Stimulated activated naive B cell treated with anti-CD40 and anti-IgM and Interleukin-4, amounts not matched to agents 10 μg/mL and 1 μg/mL and 100 μg/mL, for 72 hours (primary cell): ENCODE results near the gene PPY.
"Not testable (repeated sequence)": the region's sequence is repeated elsewhere in the genome, so short reads cannot be mapped to it uniquely, and the experiment has no call there.

Experiments used
- ATAC-seq, 2 donors: fragments of 150-1000 bp; cut with Tn5 transposase; replicated peaks; 2 replicates each; pipeline ENCODE4 v1.10.0; 2021; ENCODE audit warnings: moderate library complexity in 1 of 2
- DNase-seq: peaks from one replicate; pipeline ENCODE4 v3.0.0; 2021
- H3K27ac Mint-ChIP-seq: one replicate; pipeline ENCODE4 v1.8.0; 2022; ENCODE audit warnings: mild to moderate bottlenecking, mixed read lengths
- H3K27me3 Mint-ChIP-seq, 2 donors: one replicate each; pipeline ENCODE4 v1.8.0; 2022; ENCODE audit warnings: mixed read lengths in 2 of 2
- H3K36me3 Mint-ChIP-seq, 2 donors: one replicate each; pipeline ENCODE4 v1.8.0; 2022; ENCODE audit warnings: mixed read lengths in 2 of 2, mild to moderate bottlenecking in 1 of 2
- H3K4me1 Mint-ChIP-seq, 2 donors: one replicate each; pipeline ENCODE4 v1.8.0; 2022; ENCODE audit warnings: mixed read lengths in 2 of 2, mild to moderate bottlenecking in 1 of 2
- H3K4me3 Mint-ChIP-seq, 2 donors: one replicate each; pipeline ENCODE4 v1.8.0; 2022; ENCODE audit warnings: mild to moderate bottlenecking in 2 of 2, mixed read lengths in 2 of 2, moderate library complexity in 1 of 2
- H3K9me3 Mint-ChIP-seq, 2 donors: one replicate each; pipeline ENCODE4 v1.8.0; 2022; ENCODE audit warnings: mixed read lengths in 2 of 2, mild to moderate bottlenecking in 1 of 2

The PPY gene

GRCh38 chr17:43952351-43952723, 10.1 kb upstream of the PPY start:
- Mint-ChIP-seq H3K27me3 (peaks cover 64 to 88% of the 10 kb centered on the region in 2 donors), H3K4me3 (no peak overlapping the region), H3K36me3 (peaks cover 0 to 5% of the 10 kb centered on the region in 2 donors), H3K4me1 (peaks cover 8 to 11% of the 10 kb centered on the region in 2 donors), H3K27ac (no peak overlapping the region), H3K9me3 (no peaks in the 10 kb centered on the region)
- DNase-seq (no peak), ATAC-seq (no peak)

DNA sequence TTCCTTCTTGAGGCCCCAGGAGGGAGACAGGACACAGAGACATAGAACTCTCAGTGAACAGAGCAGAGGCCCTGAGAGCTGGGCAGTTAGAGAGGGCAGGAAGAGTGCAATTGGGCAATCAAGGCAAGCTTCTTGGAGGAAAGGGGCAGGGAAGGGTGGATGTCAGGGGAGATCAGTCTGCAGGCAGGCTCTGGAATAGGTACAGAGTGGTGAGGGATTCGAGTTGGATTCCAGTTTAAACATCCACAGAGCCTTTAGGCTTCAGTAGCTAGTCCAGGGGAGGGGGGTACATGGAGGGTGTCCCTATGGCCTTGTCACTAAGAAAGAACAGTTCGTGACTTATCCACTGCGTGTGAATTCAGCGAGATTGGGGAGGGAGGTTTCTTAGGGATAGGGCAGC, 9.5 kb upstream of the PPY start:
- peaks cover 0 to 5% of the 10 kb centered on the region in 2 donors for H3K36me3 Mint-ChIP-seq
- no peak for DNase-seq
- peaks cover 8 to 11% of the 10 kb centered on the region in 2 donors for H3K4me1 Mint-ChIP-seq
- peaks cover 64 to 86% of the 10 kb centered on the region in 2 donors for H3K27me3 Mint-ChIP-seq
- no peaks in the 10 kb centered on the region for H3K9me3 Mint-ChIP-seq
- ATAC-seq, result no peak
- no peak overlapping the region for H3K4me3 Mint-ChIP-seq
- H3K27ac Mint-ChIP-seq, result no peak overlapping the region

DNA sequence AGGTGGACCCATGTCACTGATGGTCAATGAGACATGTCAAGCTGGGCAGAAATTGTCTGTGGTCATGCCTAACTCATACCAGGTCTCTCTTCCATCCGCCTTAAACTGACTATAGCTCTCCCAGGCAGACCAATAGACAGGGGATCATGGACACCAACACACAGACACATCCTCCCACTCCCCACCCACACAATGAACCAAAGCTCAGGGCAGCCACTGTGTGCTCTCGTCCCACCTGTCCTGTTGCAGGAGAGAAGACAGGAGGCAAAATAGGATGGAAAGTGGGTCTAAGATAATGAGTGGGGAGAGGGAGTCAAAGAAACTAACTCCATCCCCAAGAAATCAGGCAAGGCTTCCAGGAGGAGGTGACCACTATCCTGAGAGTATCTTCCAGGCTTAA, 8.3 kb upstream of the PPY start:
- H3K4me3 Mint-ChIP-seq, result no peak overlapping the region
- no peak for ATAC-seq
- peaks cover 10 to 11% of the 10 kb centered on the region in 2 donors for H3K4me1 Mint-ChIP-seq
- DNase-seq, result no peak
- peaks cover 65 to 82% of the 10 kb centered on the region in 2 donors for H3K27me3 Mint-ChIP-seq
- H3K27ac Mint-ChIP-seq, result no peak overlapping the region
- peaks cover 0 to 5% of the 10 kb centered on the region in 2 donors for H3K36me3 Mint-ChIP-seq
- H3K9me3 Mint-ChIP-seq, result no peaks in the 10 kb centered on the region

- DNase-seq (no peak), ATAC-seq (peak in 1 of 2 donors; percentile 36)
- Mint-ChIP-seq H3K36me3 (peaks cover 0 to 5% of the 10 kb centered on the region in 2 donors), H3K9me3 (no peaks in the 10 kb centered on the region), H3K27me3 (peaks cover 68 to 80% of the 10 kb centered on the region in 2 donors), H3K27ac (no peak overlapping the region), H3K4me3 (no peak overlapping the region), H3K4me1 (peaks cover 10 to 11% of the 10 kb centered on the region in 2 donors)
These were observed 7.5 kb upstream of the PPY start for GRCh38 chr17:43949781-43950180.

DNA sequence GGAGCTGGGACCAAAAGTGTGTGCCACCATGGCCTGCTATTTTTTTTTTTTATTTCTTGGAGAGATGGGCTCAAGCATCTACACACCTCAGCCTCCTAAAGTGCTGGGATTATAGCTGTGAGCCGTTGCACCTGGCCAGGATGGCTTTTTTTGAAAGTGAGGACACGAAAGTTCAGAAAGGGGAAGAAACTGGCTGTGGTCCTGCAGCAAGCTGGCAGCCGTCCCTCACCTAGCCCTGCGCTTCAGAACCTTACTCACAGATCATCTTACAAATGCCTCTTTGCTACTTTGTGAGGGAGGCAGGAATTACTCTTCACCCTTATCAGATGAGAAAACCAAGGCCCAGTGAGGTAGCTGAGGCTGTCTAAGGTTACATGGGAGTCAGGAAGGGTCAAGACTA, 4.5 kb upstream of the PPY start:
- no peak for DNase-seq
- no peak for ATAC-seq
- Mint-ChIP-seq H3K36me3 (no peaks in the 10 kb centered on the region), H3K9me3 (no peaks in the 10 kb centered on the region), H3K27ac (no peak overlapping the region), H3K4me3 (no peak overlapping the region), H3K4me1 (peaks cover 0 to 5% of the 10 kb centered on the region in 2 donors), H3K27me3 (peaks cover 43 to 54% of the 10 kb centered on the region in 2 donors)

DNA sequence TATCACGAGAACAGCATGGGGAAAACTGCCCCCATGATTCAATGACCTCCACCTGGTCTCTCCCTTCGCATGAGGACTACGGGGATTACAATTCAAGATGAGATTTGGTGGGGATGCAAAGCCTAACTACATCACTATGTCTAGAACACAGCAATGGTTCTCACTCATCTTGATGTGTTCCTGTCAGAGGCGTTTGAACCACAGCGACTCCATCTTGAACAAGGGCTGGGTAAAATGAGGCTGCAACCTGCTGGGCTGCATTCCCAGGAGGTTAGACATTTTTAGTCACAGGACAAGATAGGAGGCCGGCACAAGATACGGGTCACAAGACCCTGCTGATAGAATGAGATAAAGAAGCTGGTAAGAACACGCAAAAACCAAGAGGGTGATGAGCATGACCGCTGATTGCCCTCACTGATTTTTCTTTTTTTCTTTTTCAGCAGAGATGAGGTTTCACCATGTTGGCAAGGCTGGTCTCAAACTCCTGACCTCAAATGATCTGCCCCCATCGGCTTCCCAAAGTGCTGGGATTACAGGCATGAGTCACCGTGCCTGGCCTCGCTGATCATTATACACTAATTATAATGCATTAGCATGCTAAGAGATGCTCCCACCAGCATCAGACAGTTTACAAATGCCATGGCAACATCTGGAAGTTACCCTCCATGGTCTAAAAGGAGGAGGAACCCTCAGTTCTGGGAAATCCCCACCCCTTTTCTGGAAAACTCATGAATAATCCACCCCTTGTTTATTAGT, 3.0 kb upstream of the PPY start:
- DNase-seq, result no peak

GRCh38 chr17:43940630-43941029, 1.6 kb downstream of the PPY start:
- Mint-ChIP-seq H3K36me3 (no peaks in the 10 kb centered on the region), H3K27ac (no peak overlapping the region), H3K4me1 (peaks cover 6 to 12% of the 10 kb centered on the region in 2 donors), H3K4me3 (no peak overlapping the region), H3K9me3 (no peaks in the 10 kb centered on the region), H3K27me3 (peaks cover 37 to 47% of the 10 kb centered on the region in 2 donors)
- ATAC-seq (peak in 1 of 2 donors; percentile 29), DNase-seq (no peak)

More for the DNA sequence above, 3.0 kb upstream of the PPY start:
- H3K27ac Mint-ChIP-seq, result no peak overlapping the region
- peaks cover 37 to 47% of the 10 kb centered on the region in 2 donors for H3K27me3 Mint-ChIP-seq
- H3K4me3 Mint-ChIP-seq, result no peak overlapping the region
- H3K9me3 Mint-ChIP-seq, result no peaks in the 10 kb centered on the region
- H3K36me3 Mint-ChIP-seq, result no peaks in the 10 kb centered on the region
- peaks cover 0 to 5% of the 10 kb centered on the region in 2 donors for H3K4me1 Mint-ChIP-seq
- ATAC-seq, result no peak

DNA sequence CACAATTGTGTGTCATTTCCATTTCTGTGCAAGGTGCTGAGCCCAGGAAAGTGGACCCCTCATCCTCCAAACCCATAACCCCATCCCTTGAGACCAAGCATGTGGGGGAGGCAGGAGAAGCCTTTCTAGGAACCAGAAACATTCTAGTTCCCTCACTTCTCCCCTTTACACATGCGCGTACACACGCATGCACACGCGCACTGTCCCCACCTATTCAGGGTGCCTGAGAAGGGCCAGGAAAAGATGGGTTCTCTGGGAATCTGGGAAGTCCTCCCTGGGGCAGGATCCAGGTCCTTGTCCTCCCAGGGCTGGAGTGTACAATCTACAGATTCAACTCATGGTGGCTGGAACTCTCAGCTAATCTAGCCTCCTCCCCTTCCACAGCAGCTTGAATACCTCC, 2.4 kb downstream of the PPY start:
- Mint-ChIP-seq H3K27ac (no peak overlapping the region), H3K4me3 (no peak overlapping the region), H3K9me3 (no peaks in the 10 kb centered on the region), H3K27me3 (peaks cover 30 to 50% of the 10 kb centered on the region in 2 donors), H3K4me1 (peaks cover 6 to 12% of the 10 kb centered on the region in 2 donors), H3K36me3 (no peaks in the 10 kb centered on the region)
- ATAC-seq (no peak), DNase-seq (no peak)

- H3K9me3 Mint-ChIP-seq, H3K4me3 Mint-ChIP-seq, ATAC-seq, H3K36me3 Mint-ChIP-seq, DNase-seq: not testable (repeated sequence)
- peaks cover 27 to 50% of the 10 kb centered on the region in 2 donors for H3K27me3 Mint-ChIP-seq
- H3K27ac Mint-ChIP-seq, result peak overlapping the region; percentile 25
- H3K4me1 Mint-ChIP-seq, result peaks cover 6 to 12% of the 10 kb centered on the region in 2 donors
These were observed 2.8 kb downstream of the PPY start for GRCh38 chr17:43939452-43939851.

DNA sequence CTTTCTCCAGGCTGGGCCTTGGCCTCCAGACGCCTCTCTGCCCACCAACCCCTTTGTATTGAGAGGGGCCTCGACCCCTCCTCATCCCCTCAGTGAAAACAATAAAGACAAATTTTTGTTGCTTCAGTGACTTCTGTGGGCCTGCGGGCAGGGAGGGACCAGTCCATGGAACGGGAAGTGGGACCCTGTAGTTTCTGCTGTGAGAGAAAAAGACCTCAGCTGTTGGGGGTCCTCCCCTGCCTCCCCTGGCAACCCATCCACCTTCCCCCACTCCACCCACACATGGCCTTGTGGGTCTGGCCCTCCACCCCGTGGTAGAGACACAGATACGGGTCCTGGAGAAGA, 3.5 kb downstream of the PPY start:
- DNase-seq, result no peak
- peaks cover 6 to 12% of the 10 kb centered on the region in 2 donors for H3K4me1 Mint-ChIP-seq
- no peak for ATAC-seq
- H3K27ac Mint-ChIP-seq, result no peak overlapping the region
- no peak overlapping the region for H3K4me3 Mint-ChIP-seq
- no peaks in the 10 kb centered on the region for H3K9me3 Mint-ChIP-seq
- H3K36me3 Mint-ChIP-seq, result no peaks in the 10 kb centered on the region
- peaks cover 27 to 51% of the 10 kb centered on the region in 2 donors for H3K27me3 Mint-ChIP-seq

- no peak overlapping the region for H3K27ac Mint-ChIP-seq
- DNase-seq, result no peak
- no peaks in the 10 kb centered on the region for H3K9me3 Mint-ChIP-seq
- H3K27me3 Mint-ChIP-seq, result peaks cover 32 to 51% of the 10 kb centered on the region in 2 donors
- H3K4me3 Mint-ChIP-seq, result no peak overlapping the region
- H3K36me3 Mint-ChIP-seq, result no peaks in the 10 kb centered on the region
- no peak for ATAC-seq
- H3K4me1 Mint-ChIP-seq, result peaks cover 6 to 12% of the 10 kb centered on the region in 2 donors
These were observed 5.8 kb downstream of the PPY start for GRCh38 chr17:43936434-43936833.

GRCh38 chr17:43935926-43936261, 6.4 kb downstream of the PPY start:
- Mint-ChIP-seq H3K9me3 (no peaks in the 10 kb centered on the region), H3K4me3 (no peak overlapping the region), H3K27ac (no peak overlapping the region), H3K36me3 (no peaks in the 10 kb centered on the region), H3K4me1 (peaks cover 6 to 12% of the 10 kb centered on the region in 2 donors), H3K27me3 (peaks cover 34 to 50% of the 10 kb centered on the region in 2 donors)
- no peak for DNase-seq
- ATAC-seq, result no peak

DNA sequence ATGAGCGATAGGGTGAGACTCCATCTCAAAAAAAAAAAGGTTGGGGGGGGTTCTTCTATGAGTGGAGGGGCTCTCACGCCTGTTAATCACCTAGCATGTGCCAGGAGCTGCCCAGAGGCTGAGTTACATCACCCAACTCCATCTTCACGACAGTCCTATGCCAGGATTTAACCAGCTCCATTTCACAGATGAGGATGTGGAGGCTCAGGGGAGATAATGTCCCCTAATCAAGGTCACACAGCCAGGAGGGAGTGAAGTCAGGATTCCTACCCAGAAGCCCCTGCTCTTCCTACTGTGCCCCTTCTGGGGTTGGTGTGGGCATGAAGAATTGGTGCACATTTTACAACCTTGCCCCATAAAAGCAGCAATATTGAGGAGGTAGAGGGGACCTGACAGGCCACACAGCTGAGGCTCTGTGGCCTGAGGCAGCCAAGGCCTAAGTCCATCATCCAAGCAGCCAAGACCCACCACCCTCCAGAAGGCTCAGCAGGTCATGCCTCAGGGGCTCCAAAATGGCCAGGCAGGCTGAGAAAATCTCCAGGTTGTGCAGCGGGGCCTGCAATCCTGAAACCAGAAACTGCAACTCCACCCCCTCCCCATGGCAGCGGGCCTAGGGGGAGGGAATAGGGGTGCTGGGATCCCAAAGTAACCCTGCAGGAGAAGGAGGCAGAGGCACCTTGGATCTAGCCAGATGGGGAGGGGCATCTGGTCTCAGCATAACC, 6.9 kb downstream of the PPY start:
- H3K9me3 Mint-ChIP-seq, result no peaks in the 10 kb centered on the region
- H3K27me3 Mint-ChIP-seq, result peaks cover 32 to 44% of the 10 kb centered on the region in 2 donors
- no peak overlapping the region for H3K4me3 Mint-ChIP-seq
- H3K36me3 Mint-ChIP-seq, result no peaks in the 10 kb centered on the region
- no peak for DNase-seq
- no peak for ATAC-seq
- no peak overlapping the region for H3K27ac Mint-ChIP-seq
- peaks cover 6 to 12% of the 10 kb centered on the region in 2 donors for H3K4me1 Mint-ChIP-seq

DNA sequence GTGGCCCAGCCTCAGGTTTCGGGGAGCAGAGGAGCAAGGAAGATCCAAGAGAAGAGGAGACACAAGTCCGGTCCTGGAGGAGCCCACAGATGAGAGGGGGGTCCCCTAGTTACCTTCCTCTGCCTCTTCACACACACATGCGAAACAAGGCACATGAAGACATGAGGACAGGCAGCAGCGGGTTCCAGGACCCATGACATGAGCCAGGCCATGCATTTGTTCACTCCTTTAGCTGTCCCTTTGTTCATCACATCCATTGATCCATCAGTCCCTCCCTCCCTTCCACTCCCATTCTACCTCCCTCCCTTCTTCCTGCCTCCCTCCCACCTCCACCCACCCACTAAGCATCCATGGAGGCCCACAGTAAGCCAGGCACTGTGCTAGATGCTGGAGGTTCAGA, 9.4 kb downstream of the PPY start:
- H3K9me3 Mint-ChIP-seq, result no peaks in the 10 kb centered on the region

GRCh38 chr17:43932357-43932756, 9.9 kb downstream of the PPY start:
- Mint-ChIP-seq H3K27ac (no peak overlapping the region), H3K36me3 (no peaks in the 10 kb centered on the region), H3K4me1 (peaks cover 8% of the 10 kb centered on the region in 2 donors), H3K27me3 (peaks cover 28 to 37% of the 10 kb centered on the region in 2 donors), H3K4me3 (no peak overlapping the region), H3K9me3 (no peaks in the 10 kb centered on the region)
- ATAC-seq, result no peak
- DNase-seq, result no peak

More for the DNA sequence above, 9.4 kb downstream of the PPY start:
- peaks cover 27 to 36% of the 10 kb centered on the region in 2 donors for H3K27me3 Mint-ChIP-seq
- H3K27ac Mint-ChIP-seq, result no peak overlapping the region
- DNase-seq, result no peak
- peaks cover 4 to 6% of the 10 kb centered on the region in 2 donors for H3K4me1 Mint-ChIP-seq
- no peak for ATAC-seq
- no peak overlapping the region for H3K4me3 Mint-ChIP-seq
- H3K36me3 Mint-ChIP-seq, result no peaks in the 10 kb centered on the region
